ENCODE results near the gene NT5DC2. TPM values are rescaled to one million over a fixed set of nuclear protein-coding genes. Genes with fewer than 3 reads are reported as not detected.

Gene NT5DC2
- total and polyA plus RNA-seq, 8 donors = 4.6 to 56.2 (median 21.6) TPM

DNA sequence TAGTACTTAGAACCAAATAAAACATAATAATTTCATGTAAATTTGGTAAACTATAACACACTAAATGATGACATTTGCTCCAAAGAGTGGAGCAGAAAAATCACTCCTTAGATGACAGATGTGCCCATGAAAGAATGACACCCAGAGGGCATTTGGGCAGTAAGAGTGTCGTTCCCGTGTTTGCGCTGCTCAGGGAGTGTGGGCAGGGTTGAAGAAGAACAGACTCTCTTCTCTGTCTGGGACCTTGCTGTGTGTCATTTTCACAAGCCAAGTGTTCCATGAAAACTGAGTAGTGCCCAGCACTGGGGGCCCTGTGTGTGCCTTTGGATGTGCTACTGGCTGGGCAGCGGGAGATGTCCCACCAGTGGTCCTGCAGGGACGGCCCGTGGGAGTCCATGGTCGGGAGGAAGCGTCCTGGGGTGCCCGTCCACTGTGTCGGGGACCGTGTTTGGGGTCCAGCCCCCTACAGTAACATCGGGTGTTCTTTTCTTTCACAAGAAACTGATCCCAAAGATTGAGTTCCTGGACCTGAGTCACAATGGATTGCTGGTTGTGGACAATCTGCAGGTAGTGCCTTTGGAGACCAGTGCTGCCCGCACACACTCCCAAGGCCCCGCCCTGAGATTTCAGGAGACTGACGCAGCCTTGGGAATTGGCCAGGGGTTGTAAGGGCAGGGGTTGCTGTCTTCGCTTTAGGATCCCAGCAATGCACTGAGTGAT lies 56.4 kb downstream of the NT5DC2 start:
- H3K9me3 ChIP-seq = no peaks in the 10 kb centered on the region
- peaks cover under 1 to 5% (median 1%) of the 10 kb centered on the region in 4 donors for H3K4me1 ChIP-seq
- H3K36me3 ChIP-seq = peaks cover 92 to 100% (median 100%) of the 10 kb centered on the region in 4 donors
- WGBS, 5 donors = 90 to 96% (median 94%) methylated on average over 13 to 16 of the region's 16 CpGs
- DNase-seq = no peak
- H3K27me3 ChIP-seq = no peaks in the 10 kb centered on the region
- H3K4me3 ChIP-seq = no peak overlapping the region
- H3K27ac ChIP-seq = no peak overlapping the region
- TF ChIP-seq, protein P1, sequence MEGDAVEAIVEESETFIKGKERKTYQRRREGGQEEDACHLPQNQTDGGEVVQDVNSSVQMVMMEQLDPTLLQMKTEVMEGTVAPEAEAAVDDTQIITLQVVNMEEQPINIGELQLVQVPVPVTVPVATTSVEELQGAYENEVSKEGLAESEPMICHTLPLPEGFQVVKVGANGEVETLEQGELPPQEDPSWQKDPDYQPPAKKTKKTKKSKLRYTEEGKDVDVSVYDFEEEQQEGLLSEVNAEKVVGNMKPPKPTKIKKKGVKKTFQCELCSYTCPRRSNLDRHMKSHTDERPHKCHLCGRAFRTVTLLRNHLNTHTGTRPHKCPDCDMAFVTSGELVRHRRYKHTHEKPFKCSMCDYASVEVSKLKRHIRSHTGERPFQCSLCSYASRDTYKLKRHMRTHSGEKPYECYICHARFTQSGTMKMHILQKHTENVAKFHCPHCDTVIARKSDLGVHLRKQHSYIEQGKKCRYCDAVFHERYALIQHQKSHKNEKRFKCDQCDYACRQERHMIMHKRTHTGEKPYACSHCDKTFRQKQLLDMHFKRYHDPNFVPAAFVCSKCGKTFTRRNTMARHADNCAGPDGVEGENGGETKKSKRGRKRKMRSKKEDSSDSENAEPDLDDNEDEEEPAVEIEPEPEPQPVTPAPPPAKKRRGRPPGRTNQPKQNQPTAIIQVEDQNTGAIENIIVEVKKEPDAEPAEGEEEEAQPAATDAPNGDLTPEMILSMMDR (IDR thresholded peaks at IDR 0.05) = no peak
- TF ChIP-seq EP300 (IDR thresholded peaks at IDR 0.05) = no peak
- no peak for TF ChIP-seq POLR2A (IDR thresholded peaks at IDR 0.05)
- TF ChIP-seq POLR2AphosphoS5 (IDR thresholded peaks at IDR 0.05) = no peak
- intact Hi-C loops (cut with DNase I; ENCODE audit: low total_unique reads) = no loop called here

Small RNA genes lying within 50 kb of the gene (small RNA-seq; reads per million reads assigned to genes)
- gene RNU6-856P (0 reads per million in 4 donors), gene RNU6ATAC16P (0 reads per million in 4 donors)

Other genes with a start within 250 kb of the NT5DC2 start
- 10 to 100 TPM; 16.7 to 55.0 (median 19.2) TPM for gene GLYCTK, start 246.0 kb downstream of the NT5DC2 start, total RNA-seq
- gene GLYCTK, start 246.0 kb downstream of the NT5DC2 start, polyA plus RNA-seq = 10 to 100 TPM in 2 of 3 donors, 1 to 10 TPM in 1; 9.1 to 26.9 (median 14.6) TPM
- gene DNAH1, start 217.5 kb downstream of the NT5DC2 start, total RNA-seq = 10 to 100 TPM in 4 of 5 donors, 1 to 10 TPM in 1; 6.1 to 57.6 (median 22.2) TPM
- 1 to 10 TPM; 1.9 to 3.4 (median 3.0) TPM for gene DNAH1, start 217.5 kb downstream of the NT5DC2 start, polyA plus RNA-seq
- gene BAP1, start 123.8 kb downstream of the NT5DC2 start, total RNA-seq = 100 to 1,000 TPM in 1 of 5 donors, 10 to 100 TPM in 4; 49.4 to 137 (median 66.8) TPM
- gene BAP1, start 123.8 kb downstream of the NT5DC2 start, polyA plus RNA-seq = 10 to 100 TPM; 50.3 to 68.1 (median 52.4) TPM
- 10 to 100 TPM; 11.4 to 53.3 (median 15.2) TPM for gene PHF7, start 123.2 kb downstream of the NT5DC2 start, total RNA-seq
- gene PHF7, start 123.2 kb downstream of the NT5DC2 start, polyA plus RNA-seq = 10 to 100 TPM in 1 of 3 donors, 1 to 10 TPM in 2; 3.7 to 10.2 (median 4.1) TPM
- 1 to 10 TPM in 3 of 5 donors, under 1 TPM in 2; under 0.01 to 9.6 (median 1.7) TPM for gene SEMA3G, start 88.8 kb downstream of the NT5DC2 start, total RNA-seq
- gene SEMA3G, start 88.8 kb downstream of the NT5DC2 start, polyA plus RNA-seq = 1 to 10 TPM; 1.4 to 2.3 (median 1.9) TPM
- gene TNNC1, start 79.8 kb downstream of the NT5DC2 start, total RNA-seq = 1 to 10 TPM in 2 of 5 donors, not detected in 3; 3.1 to 6.5 TPM
- 10 to 100 TPM in 2 of 3 donors, 1 to 10 TPM in 1; 4.9 to 41.1 (median 20.3) TPM for gene TNNC1, start 79.8 kb downstream of the NT5DC2 start, polyA plus RNA-seq
- 100 to 1,000 TPM in 3 of 5 donors, 10 to 100 TPM in 2; 68.5 to 456 (median 147) TPM for gene NISCH, start 78.3 kb downstream of the NT5DC2 start, total RNA-seq
- gene NISCH, start 78.3 kb downstream of the NT5DC2 start, polyA plus RNA-seq = 10 to 100 TPM; 18.3 to 36.4 (median 19.9) TPM
- 100 to 1,000 TPM in 2 of 5 donors, 10 to 100 TPM in 3; 51.6 to 295 (median 79.9) TPM for gene STAB1, start 38.5 kb downstream of the NT5DC2 start, total RNA-seq
- gene STAB1, start 38.5 kb downstream of the NT5DC2 start, polyA plus RNA-seq = 10 to 100 TPM; 33.7 to 55.3 (median 48.6) TPM
- 10 to 100 TPM in 1 of 5 donors, 1 to 10 TPM in 2, not detected in 2; 1.3 to 26.3 (median 2.8) TPM for gene UQCC5, start 2.7 kb upstream of the NT5DC2 start, total RNA-seq
- 10 to 100 TPM; 22.7 to 58.5 (median 25.3) TPM for gene UQCC5, start 2.7 kb upstream of the NT5DC2 start, polyA plus RNA-seq
- gene PBRM1, start 152.1 kb upstream of the NT5DC2 start, total RNA-seq = 100 to 1,000 TPM in 3 of 5 donors, 10 to 100 TPM in 2; 55.0 to 130 (median 105) TPM
- 1 to 10 TPM; 6.0 to 8.4 (median 7.8) TPM for gene PBRM1, start 152.1 kb upstream of the NT5DC2 start, polyA plus RNA-seq
- gene GNL3, start 152.2 kb upstream of the NT5DC2 start, total RNA-seq = 100 to 1,000 TPM in 1 of 5 donors, 10 to 100 TPM in 3, 1 to 10 TPM in 1; 5.8 to 114 (median 88.9) TPM
- gene GNL3, start 152.2 kb upstream of the NT5DC2 start, polyA plus RNA-seq = 10 to 100 TPM; 37.9 to 69.1 (median 55.3) TPM
- 10 to 100 TPM in 4 of 5 donors, 1 to 10 TPM in 1; 9.4 to 81.9 (median 23.5) TPM for gene GLT8D1, start 171.9 kb upstream of the NT5DC2 start, total RNA-seq
- gene GLT8D1, start 171.9 kb upstream of the NT5DC2 start, polyA plus RNA-seq = 10 to 100 TPM; 19.9 to 29.8 (median 24.7) TPM
- gene SPCS1, start 172.2 kb upstream of the NT5DC2 start, total RNA-seq = 100 to 1,000 TPM in 1 of 5 donors, 10 to 100 TPM in 2, 1 to 10 TPM in 1, under 1 TPM in 1; 0.58 to 332 (median 57.5) TPM
- gene SPCS1, start 172.2 kb upstream of the NT5DC2 start, polyA plus RNA-seq = 100 to 1,000 TPM; 108 to 148 (median 118) TPM
- gene NEK4, start 237.1 kb upstream of the NT5DC2 start, total RNA-seq = 10 to 100 TPM in 4 of 5 donors, 1 to 10 TPM in 1; 7.1 to 30.7 (median 24.2) TPM
- 1 to 10 TPM; 4.3 to 8.2 (median 6.3) TPM for gene NEK4, start 237.1 kb upstream of the NT5DC2 start, polyA plus RNA-seq
- not detected for gene ITIH1, start 243.7 kb upstream of the NT5DC2 start, total RNA-seq
- 1 to 10 TPM in 1 of 3 donors, not detected in 2; 1.9 TPM for gene ITIH1, start 243.7 kb upstream of the NT5DC2 start, polyA plus RNA-seq